Smooth muscle cell (in vitro differentiated cells): ENCODE data around the gene LMO1. TPM values are rescaled to one million over a fixed set of nuclear protein-coding genes. Genes with fewer than 3 reads are reported as not detected.

ENCODE experiments used
- DNase-seq: peaks from one replicate; lab custom pipeline; 2025; ENCODE audit not compliant: unreplicated experiment; lab: John Stamatoyannopoulos, UW
- H2AFZ ChIP-seq: fragments of 200-600 bp; sonication (generic); 2 replicates; pipeline ENCODE4 v1.6.0; 2016; ENCODE audit warnings: antibody characterized with exemption, low read depth, mild to moderate bottlenecking
- H3F3A ChIP-seq: fragments of 200-600 bp; sonication (generic); 2 replicates; pipeline ENCODE4 v1.6.0; 2017; ENCODE audit warnings: antibody characterized with exemption, low read depth
- H3K27ac ChIP-seq: fragments of 200-600 bp; sonication (generic); 2 replicates; pipeline ENCODE4 v1.5.1; 2016; ENCODE audit warnings: low read depth, mild to moderate bottlenecking
- H3K27me3 ChIP-seq: fragments of 200-600 bp; sonication (generic); 2 replicates; pipeline ENCODE4 v1.6.1; 2016; ENCODE audit warnings: low read depth, mild to moderate bottlenecking
- H3K36me3 ChIP-seq: fragments of 200-600 bp; sonication (generic); 2 replicates; pipeline ENCODE4 v1.5.1; 2016; ENCODE audit warnings: low read depth
- H3K4me1 ChIP-seq: fragments of 200-600 bp; sonication (generic); 2 replicates; pipeline ENCODE4 v1.5.1; 2016; ENCODE audit warnings: low read depth
- H3K4me2 ChIP-seq: fragments of 200-600 bp; sonication (generic); 2 replicates; pipeline ENCODE4 v1.6.0; 2016; ENCODE audit warnings: mild to moderate bottlenecking
- H3K4me3 ChIP-seq: fragments of 200-600 bp; sonication (generic); 2 replicates; pipeline ENCODE4 v1.5.1; 2016; ENCODE audit warnings: mild to moderate bottlenecking
- H3K79me2 ChIP-seq: fragments of 200-600 bp; sonication (generic); 2 replicates; pipeline ENCODE4 v1.6.0; 2016; ENCODE audit warnings: low read depth, mild to moderate bottlenecking
- H3K9ac ChIP-seq: fragments of 200-600 bp; sonication (generic); 2 replicates; pipeline ENCODE4 v1.6.0; 2016; ENCODE audit warnings: low read depth
- H3K9me3 ChIP-seq: fragments of 200-600 bp; sonication (generic); replicated peaks from 2 replicates; pipeline ENCODE4 v1.5.1; 2016; ENCODE audit warnings: low read depth
- H4K20me1 ChIP-seq: fragments of 200-600 bp; sonication (generic); 2 replicates; pipeline ENCODE4 v1.6.0; 2016; ENCODE audit warnings: low read depth
- WGBS: methylation state at CpG from one replicate; pipeline ENCODE4 v1.1.7; 2016; ENCODE audit warnings: low lambda C conversion rate; 5-methylcytosine and 5-hydroxymethylcytosine counted together
- polyA plus RNA-seq: library from polyadenylated mRNA; unstranded; fragments of >200 nt; fragmentation: Nextera tagmentation; extraction: Ambion mirVana; gene quantifications from 2 replicates; pipeline ENCODE4 v1.2.1, GENCODE V29; 2016
- total RNA-seq: library from RNA; depleted of rRNA; stranded (reverse); fragments of >200 nt; gene quantifications from 2 replicates; pipeline ENCODE4 v1.2.3, GENCODE V29; 2014
- TF ChIP-seq, protein P1 (sequence below): fragments of 200-600 bp; sonication (generic); IDR thresholded peaks from 2 replicates; pipeline ENCODE4 v1.5.1; 2017; ENCODE audit warnings: borderline replicate concordance, mild to moderate bottlenecking, antibody characterized with exemption; ENCODE audit not compliant: insufficient read depth, poor library complexity, severe bottlenecking

LMO1 gene
- total and polyA plus RNA-seq, 2 experiments from 2014 or later: 1.1 to 1.6 TPM

DNA sequence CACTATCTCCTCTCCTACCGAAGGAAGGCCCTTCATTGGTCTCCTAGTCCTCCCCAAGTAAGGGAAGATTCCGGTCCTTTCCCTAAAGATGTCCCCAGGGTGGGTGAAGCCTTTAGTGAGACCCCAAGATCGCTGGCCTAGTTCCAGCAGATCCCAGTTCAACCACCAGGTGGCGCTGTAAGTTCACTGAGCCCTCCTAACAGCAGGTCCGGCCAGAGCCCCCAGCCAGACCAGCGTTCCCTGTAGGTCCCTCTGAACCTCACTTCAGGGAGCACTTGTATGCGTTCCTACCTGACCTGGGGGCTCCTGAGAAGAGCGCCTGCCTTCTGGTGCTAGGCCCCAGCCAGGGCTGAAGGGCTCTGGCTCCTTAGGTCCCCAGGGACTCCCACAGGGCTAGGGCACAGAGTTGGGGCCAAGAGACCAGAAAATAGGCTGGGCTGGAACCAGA is 38.1 kb downstream of the LMO1 start:
- no peaks in the 10 kb centered on the region for H3K36me3 ChIP-seq
- peak; percentile 42 for DNase-seq
- H3K4me1 ChIP-seq: peaks cover 7% of the 10 kb centered on the region
- 10% methylated on average over 8 of the region's 8 CpGs for WGBS
- H4K20me1 ChIP-seq: no peaks in the 10 kb centered on the region
- TF ChIP-seq, protein P1, sequence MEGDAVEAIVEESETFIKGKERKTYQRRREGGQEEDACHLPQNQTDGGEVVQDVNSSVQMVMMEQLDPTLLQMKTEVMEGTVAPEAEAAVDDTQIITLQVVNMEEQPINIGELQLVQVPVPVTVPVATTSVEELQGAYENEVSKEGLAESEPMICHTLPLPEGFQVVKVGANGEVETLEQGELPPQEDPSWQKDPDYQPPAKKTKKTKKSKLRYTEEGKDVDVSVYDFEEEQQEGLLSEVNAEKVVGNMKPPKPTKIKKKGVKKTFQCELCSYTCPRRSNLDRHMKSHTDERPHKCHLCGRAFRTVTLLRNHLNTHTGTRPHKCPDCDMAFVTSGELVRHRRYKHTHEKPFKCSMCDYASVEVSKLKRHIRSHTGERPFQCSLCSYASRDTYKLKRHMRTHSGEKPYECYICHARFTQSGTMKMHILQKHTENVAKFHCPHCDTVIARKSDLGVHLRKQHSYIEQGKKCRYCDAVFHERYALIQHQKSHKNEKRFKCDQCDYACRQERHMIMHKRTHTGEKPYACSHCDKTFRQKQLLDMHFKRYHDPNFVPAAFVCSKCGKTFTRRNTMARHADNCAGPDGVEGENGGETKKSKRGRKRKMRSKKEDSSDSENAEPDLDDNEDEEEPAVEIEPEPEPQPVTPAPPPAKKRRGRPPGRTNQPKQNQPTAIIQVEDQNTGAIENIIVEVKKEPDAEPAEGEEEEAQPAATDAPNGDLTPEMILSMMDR: peak; percentile 97
- H3F3A ChIP-seq: no peaks in the 10 kb centered on the region
- no peaks in the 10 kb centered on the region for H3K9me3 ChIP-seq
- H3K27me3 ChIP-seq: no peaks in the 10 kb centered on the region
- H3K4me2 ChIP-seq: no peak overlapping the region
- no peaks in the 10 kb centered on the region for H3K79me2 ChIP-seq
- no peak overlapping the region for H3K27ac ChIP-seq
- no peak overlapping the region for H3K9ac ChIP-seq
- H2AFZ ChIP-seq: no peak overlapping the region
- no peak overlapping the region for H3K4me3 ChIP-seq

DNA sequence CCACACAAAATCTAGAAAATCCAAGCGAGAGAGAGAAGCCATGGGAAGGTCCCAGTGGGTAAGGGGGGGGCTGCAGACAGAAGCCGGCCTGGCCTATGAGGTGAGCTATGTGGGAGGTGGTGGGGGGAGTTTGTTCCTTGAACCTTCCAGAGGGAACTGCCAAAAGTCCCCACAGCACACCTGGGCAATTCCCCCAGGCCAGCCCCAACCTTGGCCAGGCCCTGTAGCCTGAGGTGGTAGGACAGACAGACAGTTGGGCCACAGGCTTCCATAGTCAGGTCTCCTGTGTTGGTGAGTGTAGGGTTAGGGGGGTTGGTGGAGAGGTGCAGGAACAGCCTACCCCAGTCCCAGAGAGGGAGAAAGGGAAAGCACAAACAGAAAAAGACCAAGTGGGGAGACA is 39.0 kb downstream of the LMO1 start:
- WGBS: 97% methylated on average over 2 of the region's 2 CpGs
- Histone ChIP-seq H3K79me2 (no peaks in the 10 kb centered on the region), H2AFZ (no peak overlapping the region), H3K4me2 (no peak overlapping the region), H3K27ac (no peak overlapping the region), H3K9ac (no peak overlapping the region), H3K9me3 (no peaks in the 10 kb centered on the region), H3F3A (no peaks in the 10 kb centered on the region), H4K20me1 (no peaks in the 10 kb centered on the region), H3K36me3 (no peaks in the 10 kb centered on the region), H3K4me1 (peaks cover 7% of the 10 kb centered on the region), H3K4me3 (no peak overlapping the region), H3K27me3 (no peaks in the 10 kb centered on the region)
- TF ChIP-seq, protein P1: no peak
- DNase-seq: no peak

DNA sequence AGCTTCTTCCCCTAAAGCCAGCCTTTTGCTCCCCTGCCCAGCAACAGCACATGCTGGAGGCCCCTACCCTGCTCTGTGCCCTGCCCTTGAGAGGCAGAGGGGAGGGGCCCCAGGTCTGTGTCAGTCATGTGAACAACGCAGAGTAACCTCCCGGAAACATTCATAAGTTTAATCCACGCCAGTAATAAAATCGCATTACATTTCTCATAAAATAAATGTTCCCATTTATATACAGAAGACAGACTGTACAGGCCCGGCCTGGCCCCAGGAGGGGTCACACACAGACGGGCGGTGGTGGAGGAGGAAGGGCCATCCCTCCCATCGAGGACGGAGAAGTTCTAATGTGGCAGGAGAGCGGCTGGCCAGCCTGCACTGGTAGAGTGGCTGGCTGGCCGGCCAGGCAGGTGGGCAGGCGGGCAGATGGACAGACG is 39.5 kb downstream of the LMO1 start:
- no peak for DNase-seq
- H4K20me1 ChIP-seq: no peaks in the 10 kb centered on the region
- H3K27ac ChIP-seq: no peak overlapping the region
- 94% methylated on average over 13 of the region's 13 CpGs for WGBS
- H3K4me2 ChIP-seq: no peak overlapping the region
- no peaks in the 10 kb centered on the region for H3K79me2 ChIP-seq
- H3F3A ChIP-seq: no peaks in the 10 kb centered on the region
- no peaks in the 10 kb centered on the region for H3K36me3 ChIP-seq
- H3K9ac ChIP-seq: no peak overlapping the region
- peaks cover 3% of the 10 kb centered on the region for H3K4me1 ChIP-seq
- TF ChIP-seq, protein P1: no peak
- no peak overlapping the region for H3K4me3 ChIP-seq
- H3K9me3 ChIP-seq: no peaks in the 10 kb centered on the region
- no peak overlapping the region for H2AFZ ChIP-seq
- no peaks in the 10 kb centered on the region for H3K27me3 ChIP-seq

DNA sequence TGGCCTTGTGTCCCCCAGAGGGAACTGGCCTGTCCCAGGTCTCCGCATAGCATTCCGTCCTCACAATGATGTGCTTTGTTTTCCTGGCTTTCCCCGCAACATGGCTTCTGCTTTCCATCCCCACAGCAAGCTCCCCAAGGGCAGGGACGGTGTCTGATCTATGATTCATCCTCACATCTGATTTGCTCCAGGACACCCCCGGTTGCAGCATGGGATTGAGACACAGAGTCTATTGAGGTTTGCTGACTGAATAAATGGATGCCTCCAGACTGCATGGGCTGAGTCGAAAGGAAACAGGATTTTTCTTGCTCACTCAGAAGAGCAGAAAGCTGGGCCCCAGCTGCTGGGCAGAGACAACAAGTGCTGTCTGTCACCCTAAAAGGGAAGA is 40.2 kb downstream of the LMO1 start:
- Histone ChIP-seq H3K36me3 (no peaks in the 10 kb centered on the region), H3K27ac (no peak overlapping the region), H3K4me1 (no peaks in the 10 kb centered on the region), H3F3A (no peaks in the 10 kb centered on the region), H3K79me2 (no peaks in the 10 kb centered on the region), H3K9me3 (no peaks in the 10 kb centered on the region), H3K4me3 (no peak overlapping the region), H4K20me1 (no peaks in the 10 kb centered on the region), H3K27me3 (no peaks in the 10 kb centered on the region), H2AFZ (no peak overlapping the region), H3K9ac (no peak overlapping the region), H3K4me2 (no peak overlapping the region)
- WGBS: 34% methylated on average over 6 of the region's 6 CpGs
- TF ChIP-seq, protein P1: no peak
- DNase-seq: no peak
